A673 (cell line): ENCODE results near the gene MORC4. TPM values are rescaled to one million over a fixed set of nuclear protein-coding genes. Genes with fewer than 3 reads are reported as not detected.

Source experiments
- BruUV-seq: library from RNA; stranded (reverse); fragments of 400-500 nt; replicated peaks from 2 replicates; lab custom pipeline; 2021; lab: Mats Ljungman, UMichigan
- CTCF ChIA-PET: fragments of 300-600 bp; sonication (Branson Sonifier 250); formaldehyde crosslinking; loops from one replicate; lab custom pipeline; 2022; ENCODE audit warnings: antibody characterized with exemption; lab: Charles Lee
- POLR2A ChIA-PET: fragments of 300-600 bp; sonication (Branson Sonifier 250); formaldehyde crosslinking; loops from one replicate; lab custom pipeline; 2022; ENCODE audit warnings: antibody characterized with exemption; ENCODE audit not compliant: low non-redundant PET; lab: Charles Lee
- DNase-seq: peaks from one replicate; pipeline ENCODE4 v3.0.0-alpha.2; 2015; ENCODE audit warnings: low spot score
- H3K27ac ChIP-seq: fragments of 200-600 bp; sonication (generic); 2 replicates; pipeline ENCODE4 v1.5.1; 2016; ENCODE audit warnings: mixed run types, low read depth, mild to moderate bottlenecking, mixed read lengths, antibody characterized with exemption, low read length; ENCODE audit not compliant: poor library complexity, severe bottlenecking
- H3K27me3 ChIP-seq: fragments of 200-600 bp; sonication (generic); replicated peaks from 2 replicates; pipeline ENCODE4 v1.6.1; 2017; ENCODE audit warnings: mixed run types, low read depth, mild to moderate bottlenecking, mixed read lengths, antibody characterized with exemption, low read length; ENCODE audit not compliant: insufficient read depth, poor library complexity
- H3K36me3 ChIP-seq: fragments of 200-600 bp; sonication (generic); 2 replicates; pipeline ENCODE4 v1.6.1; 2016; ENCODE audit warnings: mixed run types, mild to moderate bottlenecking, mixed read lengths, antibody characterized with exemption, low read length; ENCODE audit not compliant: insufficient read depth, poor library complexity, severe bottlenecking
- H3K4me1 ChIP-seq: fragments of 200-600 bp; sonication (generic); 2 replicates; pipeline ENCODE4 v1.6.1; 2017; ENCODE audit warnings: mixed run types, mild to moderate bottlenecking, mixed read lengths, antibody characterized with exemption, low read length; ENCODE audit not compliant: insufficient read depth, poor library complexity, severe bottlenecking
- H3K4me3 ChIP-seq: fragments of 200-600 bp; sonication (generic); 2 replicates; pipeline ENCODE4 v1.5.1; 2016; ENCODE audit warnings: low read depth, mixed run types, mild to moderate bottlenecking, mixed read lengths, low read length; ENCODE audit not compliant: poor library complexity, severe bottlenecking
- H3K9me3 ChIP-seq: fragments of 200-600 bp; sonication (generic); 2 replicates; pipeline ENCODE4 v1.6.1; 2016; ENCODE audit warnings: mixed run types, low read depth, mild to moderate bottlenecking, mixed read lengths, antibody characterized with exemption, low read length; ENCODE audit not compliant: poor library complexity, severe bottlenecking
- EZH2 ChIP-seq: fragments of 200-600 bp; sonication (generic); IDR thresholded peaks from 2 replicates; pipeline ENCODE4 v1.6.1; 2017; ENCODE audit warnings: borderline replicate concordance, low read depth, mild to moderate bottlenecking, mixed read lengths, antibody characterized with exemption, low read length; ENCODE audit not compliant: poor library complexity, severe bottlenecking
- intact Hi-C: fragments of 100-400 bp; cut with micrococcal nuclease; formaldehyde crosslinking; loops from one replicate; pipeline ENCODE4 v1.10.0; 2022; ENCODE audit not compliant: unreplicated experiment
- total RNA-seq: library from RNA; stranded (reverse); gene quantifications from 2 replicates; pipeline ENCODE4 v1.2.3, GENCODE V29; 2021
- TF ChIP-seq, protein P1 (sequence below): fragments of 300-800, 200-600 bp; sonication (generic); conservative IDR thresholded peaks from 2 replicates; pipeline ENCODE4 v1.5.1; 2017; ENCODE audit warnings: low read depth, mild to moderate bottlenecking, antibody characterized with exemption, low read length, moderate library complexity, mixed read lengths

Gene MORC4
- total RNA-seq, 1 experiment from 2014 or later: 15.9 TPM

DNA sequence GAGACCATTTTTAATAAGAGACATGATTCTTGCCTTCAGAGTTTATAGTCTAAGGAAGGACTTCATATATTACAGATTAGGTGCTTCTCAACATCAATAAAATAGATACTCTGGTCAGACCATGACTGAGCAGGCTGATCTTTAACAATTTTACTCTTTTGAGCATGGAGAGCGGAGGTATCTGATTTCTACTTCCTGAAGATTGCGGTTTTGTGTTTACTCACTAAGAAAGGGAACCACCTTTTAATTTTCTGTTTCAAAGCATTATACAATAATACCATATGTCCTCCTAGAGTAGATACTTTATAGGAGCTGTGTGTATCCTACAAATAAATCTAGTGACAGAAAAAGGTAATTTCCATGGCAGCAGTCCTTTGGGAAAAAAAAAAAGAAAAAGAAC, 12.5 kb downstream of the MORC4 start:
- no peak for TF ChIP-seq EZH2
- TF ChIP-seq, protein P1, sequence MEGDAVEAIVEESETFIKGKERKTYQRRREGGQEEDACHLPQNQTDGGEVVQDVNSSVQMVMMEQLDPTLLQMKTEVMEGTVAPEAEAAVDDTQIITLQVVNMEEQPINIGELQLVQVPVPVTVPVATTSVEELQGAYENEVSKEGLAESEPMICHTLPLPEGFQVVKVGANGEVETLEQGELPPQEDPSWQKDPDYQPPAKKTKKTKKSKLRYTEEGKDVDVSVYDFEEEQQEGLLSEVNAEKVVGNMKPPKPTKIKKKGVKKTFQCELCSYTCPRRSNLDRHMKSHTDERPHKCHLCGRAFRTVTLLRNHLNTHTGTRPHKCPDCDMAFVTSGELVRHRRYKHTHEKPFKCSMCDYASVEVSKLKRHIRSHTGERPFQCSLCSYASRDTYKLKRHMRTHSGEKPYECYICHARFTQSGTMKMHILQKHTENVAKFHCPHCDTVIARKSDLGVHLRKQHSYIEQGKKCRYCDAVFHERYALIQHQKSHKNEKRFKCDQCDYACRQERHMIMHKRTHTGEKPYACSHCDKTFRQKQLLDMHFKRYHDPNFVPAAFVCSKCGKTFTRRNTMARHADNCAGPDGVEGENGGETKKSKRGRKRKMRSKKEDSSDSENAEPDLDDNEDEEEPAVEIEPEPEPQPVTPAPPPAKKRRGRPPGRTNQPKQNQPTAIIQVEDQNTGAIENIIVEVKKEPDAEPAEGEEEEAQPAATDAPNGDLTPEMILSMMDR: no peak
- no peak for DNase-seq
- ChIA-PET POLR2A (no interaction called here), CTCF (no interaction called here)
- BruUV-seq: no TSS peak
- no peaks in the 10 kb centered on the region for H3K4me1 ChIP-seq
- H3K27me3 ChIP-seq: peaks cover 4% of the 10 kb centered on the region
- H3K9me3 ChIP-seq: no peaks in the 10 kb centered on the region
- intact Hi-C loops: no loop called here
- H3K27ac ChIP-seq: no peak overlapping the region
- no peak overlapping the region for H3K4me3 ChIP-seq
- H3K36me3 ChIP-seq: no peaks in the 10 kb centered on the region

DNA sequence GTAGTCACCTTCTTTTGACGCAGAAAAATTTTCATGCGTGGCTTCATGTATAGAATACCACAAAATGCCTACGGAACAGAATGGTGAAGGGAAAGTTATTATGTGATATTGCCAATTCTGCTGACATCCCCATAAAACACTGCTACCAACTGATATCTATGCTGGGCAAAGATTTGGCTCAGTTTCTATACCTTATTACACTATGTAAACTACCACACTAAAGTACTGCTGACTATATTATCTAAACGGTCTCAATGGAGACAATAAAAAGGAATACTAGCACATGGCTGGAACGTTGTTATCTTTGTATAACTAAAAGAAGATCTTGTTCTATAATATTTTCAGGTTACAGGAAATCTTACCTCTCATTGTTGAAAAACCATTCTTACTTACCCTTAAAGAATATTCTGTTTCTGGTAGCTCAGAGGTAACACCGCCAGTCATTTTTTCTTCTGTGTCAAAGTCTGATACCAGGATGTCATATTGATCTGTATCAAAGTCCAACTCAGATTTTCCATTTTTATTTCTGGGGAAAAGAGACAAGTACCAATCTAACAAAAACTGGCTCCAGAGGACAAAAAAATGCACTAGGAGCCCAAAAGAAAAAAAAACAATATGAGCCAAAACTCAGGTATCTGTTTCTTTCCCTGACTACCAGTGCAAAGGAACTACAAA, 18.9 kb downstream of the MORC4 start:
- POLR2A ChIA-PET: no interaction called here
- CTCF ChIA-PET: no interaction called here
- Histone ChIP-seq H3K36me3 (no peaks in the 10 kb centered on the region), H3K4me3 (no peak overlapping the region), H3K27ac (no peak overlapping the region), H3K9me3 (no peaks in the 10 kb centered on the region), H3K27me3 (peaks cover 3% of the 10 kb centered on the region), H3K4me1 (no peaks in the 10 kb centered on the region)
- intact Hi-C loops: no loop called here
- no peak for DNase-seq
- TF ChIP-seq, protein P1: no peak
- TF ChIP-seq EZH2: no peak
- BruUV-seq: no TSS peak

DNA sequence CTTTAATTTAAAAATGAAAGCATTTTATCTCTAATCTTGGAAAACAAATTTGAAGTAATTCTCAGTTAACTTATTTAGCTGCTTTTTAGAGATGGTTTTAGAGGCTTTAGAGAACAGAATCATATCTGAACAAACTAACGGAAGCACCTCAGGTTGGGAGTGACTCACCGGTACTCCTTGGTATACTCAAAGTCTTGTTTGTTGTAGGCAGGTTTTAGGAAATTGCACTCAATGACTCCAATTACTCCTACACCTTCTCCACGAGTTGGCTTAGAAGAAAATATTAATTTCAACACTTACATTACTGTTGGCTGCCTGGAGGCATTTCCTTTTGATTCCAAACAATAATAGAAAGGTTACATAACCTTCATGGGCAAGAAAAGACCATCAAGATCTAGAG, 23.6 kb downstream of the MORC4 start:
- TF ChIP-seq, protein P1: no peak
- TF ChIP-seq EZH2: no peak
- H3K9me3 ChIP-seq: no peaks in the 10 kb centered on the region
- H3K4me1 ChIP-seq: no peaks in the 10 kb centered on the region
- ChIA-PET POLR2A (no interaction called here), CTCF (no interaction called here)
- no peak for DNase-seq
- no peak overlapping the region for H3K27ac ChIP-seq
- no peak overlapping the region for H3K4me3 ChIP-seq
- H3K36me3 ChIP-seq: no peaks in the 10 kb centered on the region
- no TSS peak for BruUV-seq
- peaks cover 3% of the 10 kb centered on the region for H3K27me3 ChIP-seq
- intact Hi-C loops: no loop called here
